Right atrium auricular region (tissue), 2 donors: Measurements from ENCODE around the gene COL23A1. TPM values are rescaled to one million over a fixed set of nuclear protein-coding genes. Genes with fewer than 3 reads are reported as not detected.

Source experiments
- DNase-seq: peaks from one replicate; pipeline ENCODE4 v3.0.0-alpha.2; 2019; ENCODE audit warnings: low spot score
- H3K27ac ChIP-seq, 2 donors: fragments of 200-600 bp; sonication (generic); 1 replicate in 1 of 2; 2 replicates in 1 of 2; pipeline ENCODE4 v1.5.1; 2016 to 2019
- H3K27me3 ChIP-seq, 2 donors: fragments of 200-600 bp; sonication (generic); one replicate each; pipeline versions ENCODE4 v1.5.1 to v1.6.0; 2017 to 2019
- H3K36me3 ChIP-seq: fragments of 200-600 bp; sonication (generic); one replicate; pipeline ENCODE4 v1.5.1; 2016
- H3K4me1 ChIP-seq, 2 donors: fragments of 200-600 bp; sonication (generic); one replicate each; pipeline versions ENCODE4 v1.5.1 to v1.6.0; 2017 to 2019
- H3K4me3 ChIP-seq, 2 donors: fragments of 200-600 bp; sonication (generic); 1 replicate in 1 of 2; 2 replicates in 1 of 2; pipeline ENCODE4 v1.5.1; 2017 to 2019; ENCODE audit warnings: mild to moderate bottlenecking in 1 of 2, moderate library complexity in 1 of 2
- H3K9me3 ChIP-seq, 2 donors: fragments of 200-600 bp; sonication (generic); one replicate each; pipeline ENCODE4 v1.5.1; 2019
- total RNA-seq, 2 donors: library from RNA; depleted of rRNA; stranded (reverse); fragments of >200 nt; gene quantifications; one replicate each; pipeline ENCODE4 v1.1.0, GENCODE V29; 2016
- TF ChIP-seq, protein P1 (sequence below), 2 donors: fragments of 200-600 bp; sonication (generic); IDR thresholded peaks; one replicate each; pipeline ENCODE4 v1.5.1; 2019; ENCODE audit warnings: antibody characterized with exemption in 2 of 2

The COL23A1 gene
- total RNA-seq, 2 donors from 2014 or later: 5.7 to 6.8 TPM

DNA sequence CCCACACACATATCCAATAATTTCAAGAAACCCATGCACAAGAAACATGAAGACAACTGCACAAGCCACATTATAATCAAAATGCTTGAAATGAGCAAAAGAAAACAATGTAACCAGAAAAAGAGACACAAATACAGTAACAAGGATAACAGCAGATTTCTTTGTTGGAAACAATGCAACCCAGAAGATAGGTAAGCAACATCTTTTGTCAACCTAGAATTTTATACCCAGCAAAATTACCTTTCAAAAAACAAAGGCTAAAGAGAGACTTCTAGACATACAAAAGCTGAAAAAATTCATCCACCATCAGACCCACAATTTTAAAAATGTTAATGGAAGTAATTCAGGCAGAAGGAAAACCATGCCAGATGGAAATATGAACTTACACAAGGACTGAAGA is 5.0 kb upstream of the COL23A1 start:
- Histone ChIP-seq H3K9me3 (peaks cover 0 to 18% of the 10 kb centered on the region in 2 donors), H3K27ac (no peak overlapping the region), H3K4me3 (no peak overlapping the region), H3K36me3 (peaks cover 3% of the 10 kb centered on the region), H3K4me1 (peaks cover 0 to 10% of the 10 kb centered on the region in 2 donors), H3K27me3 (no peaks in the 10 kb centered on the region)
- no peak for DNase-seq
- TF ChIP-seq, protein P1, sequence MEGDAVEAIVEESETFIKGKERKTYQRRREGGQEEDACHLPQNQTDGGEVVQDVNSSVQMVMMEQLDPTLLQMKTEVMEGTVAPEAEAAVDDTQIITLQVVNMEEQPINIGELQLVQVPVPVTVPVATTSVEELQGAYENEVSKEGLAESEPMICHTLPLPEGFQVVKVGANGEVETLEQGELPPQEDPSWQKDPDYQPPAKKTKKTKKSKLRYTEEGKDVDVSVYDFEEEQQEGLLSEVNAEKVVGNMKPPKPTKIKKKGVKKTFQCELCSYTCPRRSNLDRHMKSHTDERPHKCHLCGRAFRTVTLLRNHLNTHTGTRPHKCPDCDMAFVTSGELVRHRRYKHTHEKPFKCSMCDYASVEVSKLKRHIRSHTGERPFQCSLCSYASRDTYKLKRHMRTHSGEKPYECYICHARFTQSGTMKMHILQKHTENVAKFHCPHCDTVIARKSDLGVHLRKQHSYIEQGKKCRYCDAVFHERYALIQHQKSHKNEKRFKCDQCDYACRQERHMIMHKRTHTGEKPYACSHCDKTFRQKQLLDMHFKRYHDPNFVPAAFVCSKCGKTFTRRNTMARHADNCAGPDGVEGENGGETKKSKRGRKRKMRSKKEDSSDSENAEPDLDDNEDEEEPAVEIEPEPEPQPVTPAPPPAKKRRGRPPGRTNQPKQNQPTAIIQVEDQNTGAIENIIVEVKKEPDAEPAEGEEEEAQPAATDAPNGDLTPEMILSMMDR (IDR thresholded peaks at IDR 0.05): no peak

DNA sequence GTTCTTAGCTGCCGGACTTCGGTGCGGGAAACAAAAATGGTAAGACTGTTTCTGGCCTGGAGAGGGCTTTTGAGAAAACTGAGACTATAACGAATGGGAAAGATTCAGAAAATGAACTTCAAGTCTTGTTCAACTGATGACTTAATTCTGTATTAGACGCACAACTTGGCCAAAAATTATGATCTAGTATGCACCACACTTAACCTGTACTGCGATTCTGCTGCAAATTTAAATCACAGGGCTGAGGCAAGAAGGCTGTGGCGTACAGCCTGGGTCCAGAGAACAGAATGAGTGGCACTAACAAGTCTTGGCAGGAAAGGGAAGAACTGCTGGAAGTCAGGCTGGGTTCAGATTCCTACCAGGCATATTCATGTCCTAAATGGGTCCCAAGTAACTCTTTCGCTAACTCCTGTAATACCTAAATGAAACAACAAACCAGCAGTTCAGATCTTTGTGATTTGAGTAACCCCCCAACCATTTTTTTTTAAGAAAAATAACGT is 781 bp upstream of the COL23A1 start:
- H3K36me3 ChIP-seq: no peaks in the 10 kb centered on the region

DNA sequence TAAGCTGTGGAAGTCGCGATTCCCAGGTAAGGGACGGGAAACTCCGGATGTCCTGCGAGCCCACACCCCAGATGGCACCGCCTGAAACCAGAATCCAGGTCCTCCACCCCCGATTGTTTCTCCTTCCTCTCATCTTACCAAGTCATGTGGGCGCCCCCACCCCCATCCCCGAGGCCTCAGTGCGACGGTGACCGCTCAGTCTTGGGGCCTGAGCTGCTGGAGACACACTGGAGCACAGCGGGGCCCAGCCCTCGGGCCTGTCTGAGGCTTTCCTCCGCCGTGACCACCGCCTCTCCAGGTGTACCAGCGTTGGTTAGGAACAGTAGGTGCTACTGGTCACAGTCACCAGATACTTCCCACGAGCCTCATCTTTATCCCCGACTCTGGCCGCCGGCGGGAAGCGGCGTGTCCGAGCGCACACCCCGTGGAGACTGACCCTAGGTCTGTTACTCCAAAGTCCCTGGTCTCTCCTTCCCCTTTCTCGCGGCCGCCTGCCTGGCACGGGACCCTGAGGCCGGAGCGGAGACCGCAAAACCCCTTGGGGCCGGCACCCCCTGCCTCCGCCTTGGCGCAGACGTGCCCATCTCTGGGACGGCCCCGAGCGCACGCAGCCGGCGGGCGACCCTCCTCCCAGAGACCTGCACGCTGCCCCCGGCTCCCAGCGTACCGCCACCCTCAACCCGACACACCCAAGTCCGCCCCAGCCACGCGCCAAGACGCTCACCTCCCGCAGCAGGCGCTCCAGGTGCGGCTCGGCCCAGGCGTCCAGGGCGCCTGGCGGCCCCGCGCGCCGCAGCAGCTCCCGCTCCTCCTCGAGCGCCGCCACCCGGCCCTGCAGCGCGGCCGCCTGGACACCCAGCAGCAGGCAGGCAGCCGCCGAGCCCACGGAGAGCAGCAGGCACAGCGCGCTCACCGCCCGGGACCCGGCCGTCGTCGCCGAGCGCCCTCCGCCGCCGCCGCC is 733 bp downstream of the COL23A1 start:
- Histone ChIP-seq H3K36me3 (no peaks in the 10 kb centered on the region), H3K4me1 (peaks cover 0 to 20% of the 10 kb centered on the region in 2 donors), H3K9me3 (peaks cover 0 to under 1% of the 10 kb centered on the region in 2 donors), H3K27ac (peak overlapping the region; percentile 61 to 68), H3K4me3 (peak overlapping the region; percentile 45 to 59), H3K27me3 (no peaks in the 10 kb centered on the region)
- DNase-seq: no peak
- TF ChIP-seq, protein P1 (IDR thresholded peaks at IDR 0.05): peak; percentile 16 to 36

More for the DNA sequence above, 781 bp upstream of the COL23A1 start:
- peaks cover 0 to 15% of the 10 kb centered on the region in 2 donors for H3K9me3 ChIP-seq
- DNase-seq: no peak
- TF ChIP-seq, protein P1 (IDR thresholded peaks at IDR 0.05): peak in 1 of 2 donors; percentile 32
- H3K27ac ChIP-seq: peak overlapping the region; percentile 61 to 68
- peaks cover 0 to 20% of the 10 kb centered on the region in 2 donors for H3K4me1 ChIP-seq
- no peaks in the 10 kb centered on the region for H3K27me3 ChIP-seq
- peak overlapping the region in 1 of 2 donors; percentile 59 for H3K4me3 ChIP-seq

DNA sequence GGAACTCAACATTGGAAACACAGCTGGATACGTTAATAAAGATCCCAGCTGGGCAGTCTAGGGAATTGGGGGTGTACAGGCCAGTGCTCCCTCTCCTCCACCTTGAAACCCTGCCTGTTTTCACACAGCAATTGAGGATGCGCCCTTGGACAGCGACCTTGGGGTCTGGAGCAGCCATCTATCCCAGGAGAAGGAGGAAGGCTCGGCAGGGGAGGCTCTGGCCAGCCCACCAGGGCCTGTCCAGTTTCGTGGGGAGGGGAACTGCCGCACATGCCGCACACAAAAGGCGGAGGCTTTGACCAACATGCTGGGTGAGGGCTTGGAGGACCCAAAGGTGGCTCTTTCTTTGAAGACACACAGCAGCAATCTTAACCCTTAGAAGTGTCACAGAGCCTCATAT is 1.4 kb downstream of the COL23A1 start:
- H3K27ac ChIP-seq: no peak overlapping the region
- TF ChIP-seq, protein P1 (IDR thresholded peaks at IDR 0.05): no peak
- no peak overlapping the region for H3K4me3 ChIP-seq
- no peaks in the 10 kb centered on the region for H3K36me3 ChIP-seq
- DNase-seq: no peak
- H3K27me3 ChIP-seq: no peaks in the 10 kb centered on the region
- peaks cover 0 to 20% of the 10 kb centered on the region in 2 donors for H3K4me1 ChIP-seq
- H3K9me3 ChIP-seq: no peaks in the 10 kb centered on the region

DNA sequence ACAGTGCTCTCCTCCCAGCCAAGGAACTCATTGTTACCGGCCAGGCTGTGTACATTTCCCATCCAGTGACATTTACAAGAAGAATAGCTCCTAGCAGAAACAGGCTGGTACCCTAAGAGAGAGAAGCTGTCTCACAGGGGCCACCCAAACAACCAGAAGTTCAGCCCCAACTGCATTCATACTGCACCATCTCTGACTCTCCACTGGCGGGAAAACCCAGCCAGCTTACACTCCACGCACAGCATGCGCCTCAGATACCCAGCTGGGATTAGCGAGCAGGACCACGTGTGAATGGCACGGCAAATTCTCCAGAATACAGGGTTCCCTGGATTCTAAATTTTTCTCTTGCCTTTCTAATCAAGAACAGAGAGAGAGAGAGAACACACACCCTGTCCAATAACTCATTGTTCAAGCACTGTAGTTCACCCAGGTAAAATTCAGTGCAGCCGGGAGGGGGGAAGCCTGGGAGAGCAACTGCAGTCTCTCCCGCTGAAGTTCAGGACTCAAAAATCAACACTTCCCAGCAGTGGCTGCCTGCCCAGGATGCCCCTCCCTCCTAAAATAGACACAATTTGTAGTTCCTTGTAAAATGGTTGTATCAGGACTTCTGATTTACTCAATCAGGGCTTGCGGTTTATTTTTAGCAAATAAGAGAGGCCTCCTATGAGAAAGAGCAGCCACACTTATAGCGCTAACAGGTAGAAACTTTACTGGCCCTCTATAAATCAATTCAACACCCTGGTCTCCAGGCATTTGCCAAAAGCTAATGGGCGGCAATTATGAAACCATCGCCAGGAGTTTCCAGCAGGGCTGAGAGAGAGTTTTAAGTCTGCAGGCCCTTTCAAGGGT is 2.2 kb downstream of the COL23A1 start:
- Histone ChIP-seq H3K4me1 (peaks cover 0 to 20% of the 10 kb centered on the region in 2 donors), H3K27ac (no peak overlapping the region), H3K27me3 (no peaks in the 10 kb centered on the region), H3K9me3 (no peaks in the 10 kb centered on the region), H3K36me3 (no peaks in the 10 kb centered on the region), H3K4me3 (no peak overlapping the region)
- TF ChIP-seq, protein P1 (IDR thresholded peaks at IDR 0.05): no peak
- no peak for DNase-seq
